ENCODE data around the gene PTPN23.
"Not testable (repeated sequence)": the region's sequence is repeated elsewhere in the genome, so short reads cannot be mapped to it uniquely, and the experiment has no call there.

PTPN23 gene

GRCh38 chr3:47452453-47453215 is 71.8 kb downstream of the PTPN23 start:
- DNase-seq: no peak

GRCh38 chr3:47455806-47456452 is 75.1 kb downstream of the PTPN23 start:
- DNase-seq: no peak

GRCh38 chr3:47456984-47457383 is 76.2 kb downstream of the PTPN23 start:
- DNase-seq: no peak

GRCh38 chr3:47459534-47460085 is 78.8 kb downstream of the PTPN23 start:
- DNase-seq: not testable (repeated sequence)
